Dedifferentiated amniotic fluid mesenchymal stem cell (primary cell): ENCODE measurements around the gene EXOC1.

Source experiments
- DNase-seq: peaks from one replicate; pipeline ENCODE4 v3.0.0-alpha.2; 2016; ENCODE audit errors: extremely low spot score

EXOC1 gene

DNA sequence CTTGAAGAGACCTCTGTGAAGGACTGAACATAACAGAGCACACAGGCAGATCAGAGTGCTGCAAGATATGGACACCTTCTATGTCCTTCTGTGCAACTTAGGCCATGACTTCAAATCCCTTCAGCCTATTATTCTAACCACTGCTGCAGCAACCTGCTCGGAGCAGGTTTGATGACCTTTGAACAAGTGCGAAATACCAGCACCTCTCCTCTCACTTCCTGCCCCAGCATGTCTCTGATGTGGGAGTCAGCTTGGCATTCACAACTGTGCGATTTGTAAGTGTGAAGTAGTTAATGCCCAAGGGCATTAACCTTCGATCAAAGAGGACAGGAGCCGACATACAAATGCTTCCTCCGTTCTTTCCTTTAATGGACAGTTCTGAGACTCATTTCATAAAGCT, 1.6 kb upstream of the EXOC1 start:
- no peak for DNase-seq

DNA sequence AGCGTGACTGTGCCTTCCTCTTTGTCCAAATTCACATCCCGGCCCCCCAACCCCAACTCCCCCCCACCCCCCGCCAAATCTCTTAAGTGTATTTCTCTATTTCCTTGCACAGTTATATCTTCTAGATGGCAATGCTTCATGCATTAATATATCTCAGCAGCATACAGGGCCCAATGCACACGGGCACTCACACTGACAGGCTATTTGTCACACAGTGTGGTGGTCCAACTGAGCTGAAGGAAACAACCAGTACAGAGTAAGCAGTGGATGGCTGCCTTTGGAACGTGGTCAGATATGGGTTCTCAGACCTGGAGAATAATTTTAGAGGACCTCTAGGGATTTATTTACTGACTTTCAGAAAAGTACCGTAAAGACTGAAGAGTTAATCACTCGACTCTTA, 681 bp downstream of the EXOC1 start:
- no peak for DNase-seq

DNA sequence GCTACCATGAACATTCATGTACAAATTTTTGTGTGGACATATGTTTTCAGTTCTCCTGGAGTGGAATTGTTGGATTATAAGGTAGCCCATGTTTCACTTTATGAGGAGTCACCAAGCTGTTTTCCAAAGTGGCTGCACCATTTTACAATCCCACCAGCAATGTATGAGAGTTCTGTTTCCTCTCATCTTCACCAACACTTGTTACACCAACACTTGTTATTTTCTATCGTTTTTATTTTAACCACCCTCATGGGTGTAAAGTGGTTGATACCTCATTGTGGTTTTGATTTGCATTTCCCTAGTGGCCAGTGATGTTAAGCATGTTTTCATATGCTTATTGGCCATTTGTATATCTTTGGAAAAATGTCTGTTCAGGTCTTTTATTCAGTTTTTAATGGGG, 4.1 kb downstream of the EXOC1 start:
- DNase-seq = no peak

DNA sequence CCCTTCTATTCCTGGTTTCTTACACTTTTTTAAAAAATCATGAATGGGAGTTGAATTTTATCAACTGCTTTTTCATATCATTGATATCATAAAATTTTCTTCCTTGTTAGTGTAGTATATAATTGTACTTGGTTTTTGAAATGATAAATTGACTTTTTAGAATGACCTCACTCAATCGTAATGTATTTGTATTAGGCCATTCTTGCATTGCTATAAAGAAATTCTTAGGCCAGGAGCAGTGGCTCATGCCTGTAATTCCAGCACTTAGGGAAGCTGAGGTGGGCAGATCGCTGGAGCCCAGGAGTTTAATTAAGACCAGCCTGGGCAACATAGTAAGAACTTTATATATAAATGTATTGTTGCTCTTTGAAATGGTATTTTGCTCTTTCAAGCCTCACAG, 6.3 kb downstream of the EXOC1 start:
- DNase-seq = no peak

DNA sequence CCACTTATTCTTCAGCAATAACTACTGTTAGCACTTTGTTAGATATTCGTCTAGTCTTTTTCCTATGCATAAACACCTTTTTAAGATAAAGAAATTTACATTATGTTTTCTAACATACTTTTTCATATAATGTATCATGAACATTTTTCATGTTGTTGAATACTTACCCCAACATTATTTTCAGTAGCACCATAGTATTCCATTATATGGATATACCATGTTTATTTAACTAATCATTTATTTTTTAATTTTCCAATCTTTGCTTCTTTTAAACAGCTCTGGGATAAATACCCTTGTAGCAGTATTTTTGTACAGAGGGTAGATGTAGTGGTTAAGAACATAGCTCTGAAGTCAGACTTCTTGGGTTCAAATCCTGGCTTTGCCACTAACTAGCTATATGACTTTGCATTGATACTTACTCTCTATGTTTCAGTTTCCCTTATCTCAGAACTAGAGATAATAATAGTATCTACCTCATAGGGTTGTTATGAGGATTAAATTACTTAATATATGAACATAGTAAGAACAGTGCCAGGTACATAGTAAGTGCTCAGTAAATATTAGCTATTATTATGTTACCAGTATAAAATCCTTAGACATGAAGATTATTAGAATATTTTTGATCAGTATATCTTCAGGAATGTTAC, 11.3 kb downstream of the EXOC1 start:
- no peak for DNase-seq

DNA sequence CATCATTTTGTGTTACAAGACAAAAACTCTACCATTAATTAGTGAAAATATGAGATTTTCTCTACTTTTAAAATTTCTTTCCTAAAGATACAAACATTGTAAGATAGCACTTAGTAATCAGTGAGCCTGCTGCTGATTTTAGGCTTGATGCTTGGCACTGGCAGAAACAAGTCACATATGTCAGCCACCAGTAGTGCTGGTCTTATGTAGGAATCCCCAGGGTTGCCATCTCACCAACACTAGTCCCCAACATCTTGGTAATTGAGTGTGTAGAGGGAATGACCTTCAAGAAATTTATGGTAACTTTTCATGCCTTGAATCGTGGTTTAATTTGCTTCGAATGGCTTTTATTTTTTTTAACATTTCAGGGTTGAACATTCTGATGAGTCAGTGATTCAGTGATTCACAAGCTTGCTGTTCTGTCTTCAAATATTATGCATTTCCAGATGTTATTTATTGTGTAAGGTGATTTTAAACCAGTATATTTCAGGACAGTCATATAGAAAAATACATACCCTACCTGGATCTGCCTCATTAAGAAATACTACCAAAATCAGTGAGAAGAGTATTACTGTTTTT, 11.9 kb downstream of the EXOC1 start:
- DNase-seq = peak; percentile 45

DNA sequence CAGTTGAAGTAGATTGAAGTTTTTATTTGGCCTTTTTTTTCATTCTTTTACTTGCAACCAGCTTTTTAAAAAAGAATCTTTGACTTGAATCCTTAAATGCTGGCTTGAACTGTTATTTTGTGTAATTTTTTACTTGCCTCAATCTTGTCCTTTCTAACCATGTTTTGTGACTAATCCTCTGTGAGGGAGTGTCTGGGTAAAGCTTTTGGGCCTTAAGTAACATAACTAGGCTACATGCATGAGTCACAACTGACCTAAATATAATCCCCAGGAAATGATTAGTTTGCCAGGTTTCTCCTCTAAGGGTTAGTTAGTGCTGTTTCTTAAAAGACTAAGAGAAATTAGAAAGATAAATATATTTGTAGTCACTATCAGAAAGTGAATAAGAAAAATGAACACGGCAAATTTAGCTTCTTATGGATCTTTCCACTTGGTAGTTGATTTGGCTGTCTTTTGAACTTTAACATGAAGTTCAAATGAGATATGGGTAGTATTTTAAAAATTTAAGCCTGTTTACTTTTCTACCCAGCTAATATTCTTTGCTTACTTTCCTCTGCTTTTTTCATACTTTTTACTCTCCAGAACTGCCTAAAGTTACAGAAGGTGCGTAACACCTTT, 13.0 kb downstream of the EXOC1 start:
- DNase-seq = peak; percentile 88

DNA sequence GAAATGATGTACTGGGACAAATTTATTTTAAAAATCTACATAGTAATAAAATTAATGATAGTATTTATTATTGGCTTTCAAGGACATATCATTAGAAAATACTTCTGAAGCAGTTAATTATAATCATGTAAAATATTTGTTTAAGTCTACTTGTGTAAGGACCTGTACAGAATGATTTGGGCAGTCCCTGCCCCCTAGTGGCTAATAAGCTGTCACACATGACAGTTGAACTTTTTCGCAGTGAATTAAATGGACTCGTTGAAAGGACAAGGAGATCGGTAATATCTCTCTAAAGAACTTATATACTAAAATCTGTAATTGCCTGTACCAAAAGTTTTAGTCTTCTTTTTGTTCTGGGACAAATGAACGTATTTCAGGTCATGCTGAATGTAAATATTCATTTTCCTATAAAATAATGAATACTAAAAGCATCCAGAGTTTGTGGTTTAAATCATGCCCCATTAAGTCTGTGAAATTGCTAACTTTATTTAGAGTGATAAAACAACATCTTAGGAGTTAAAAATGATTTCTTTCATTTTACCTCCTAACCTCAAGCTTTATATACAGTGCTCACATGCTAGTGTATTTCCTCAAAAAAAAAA, 13.6 kb downstream of the EXOC1 start:
- peak; percentile 74 for DNase-seq

DNA sequence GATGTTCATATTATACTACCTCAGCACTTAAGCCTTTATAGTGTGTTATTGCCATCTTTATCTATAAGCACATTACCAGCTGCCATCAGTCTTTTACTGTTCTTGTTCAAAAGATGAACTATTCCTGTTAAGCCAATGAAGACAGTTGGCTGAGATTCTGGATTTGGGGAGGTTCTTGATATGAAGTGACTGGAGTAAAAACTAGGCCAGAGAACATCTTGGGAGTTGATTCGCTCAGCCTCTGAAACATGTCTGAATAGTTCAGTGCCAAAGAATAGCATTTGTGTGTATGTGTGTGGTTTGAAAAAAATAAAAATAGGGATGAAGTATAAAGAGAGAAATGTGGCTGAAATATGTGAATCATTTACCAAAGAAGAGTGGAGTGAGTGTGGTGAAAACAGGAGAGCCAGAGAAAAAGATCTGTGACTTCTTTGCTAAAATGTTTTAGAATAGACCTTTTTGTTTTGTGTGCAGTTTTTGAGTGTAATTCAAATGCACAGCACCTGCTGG, 15.2 kb downstream of the EXOC1 start:
- no peak for DNase-seq

DNA sequence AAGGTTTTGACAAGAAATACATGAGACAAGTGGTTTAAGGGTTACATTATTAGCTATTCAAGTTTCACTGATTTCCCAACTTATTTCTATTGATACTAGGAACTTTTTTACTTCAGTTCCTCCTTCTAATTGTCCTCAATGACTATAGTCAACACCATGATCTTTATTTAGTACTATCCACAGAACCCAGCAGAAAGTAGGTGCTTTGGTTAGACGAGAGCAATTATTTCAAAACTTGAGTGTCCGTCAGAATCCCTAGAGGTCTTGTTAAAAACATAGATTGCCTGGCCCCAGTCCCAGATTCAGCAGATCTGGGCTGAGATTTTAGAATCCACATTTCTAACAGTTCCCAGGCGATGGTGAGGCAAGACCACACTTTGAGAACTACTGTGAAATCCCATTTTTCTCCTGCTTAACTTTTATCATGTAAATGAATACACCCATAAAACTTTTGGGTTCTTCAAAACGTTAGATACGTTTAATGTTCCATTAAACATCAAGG, 17.9 kb downstream of the EXOC1 start:
- no peak for DNase-seq

DNA sequence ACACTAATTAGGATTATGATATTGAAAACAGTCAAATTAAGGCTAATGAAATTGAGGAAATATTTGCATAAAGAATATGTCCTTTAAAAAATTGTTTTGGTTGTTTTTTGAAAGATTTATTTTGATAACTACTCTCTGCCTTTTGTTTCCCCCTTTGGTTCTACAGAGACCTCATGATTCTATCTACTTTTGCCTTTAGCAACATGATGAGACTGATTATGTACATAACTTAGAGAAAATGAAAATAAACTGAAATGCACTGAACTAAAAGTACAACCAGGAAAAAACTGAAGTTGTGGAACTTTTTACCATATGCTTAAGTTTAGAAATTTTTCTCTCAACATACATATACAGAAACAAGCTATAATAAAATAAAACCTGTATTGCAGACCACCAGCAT, 21.4 kb downstream of the EXOC1 start:
- DNase-seq = no peak

DNA sequence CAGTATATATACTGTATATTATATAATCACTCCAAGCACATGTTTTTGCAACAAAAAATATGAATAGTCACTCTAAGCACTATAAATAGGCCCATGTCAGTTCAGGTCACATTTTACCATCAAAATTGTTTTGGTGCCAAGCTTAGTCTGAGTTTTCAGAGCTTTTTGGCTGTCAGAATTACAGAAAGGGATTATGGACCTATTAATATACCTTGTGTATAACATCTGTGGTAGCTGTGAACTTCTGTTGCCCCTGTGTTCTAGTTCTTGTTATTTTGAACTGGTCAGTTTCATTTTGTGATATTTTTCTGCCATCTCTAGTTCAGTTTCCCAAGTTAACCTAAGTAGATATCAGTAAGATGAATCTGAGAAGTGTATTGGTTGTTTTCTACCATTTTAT, 22.9 kb downstream of the EXOC1 start:
- no peak for DNase-seq

DNA sequence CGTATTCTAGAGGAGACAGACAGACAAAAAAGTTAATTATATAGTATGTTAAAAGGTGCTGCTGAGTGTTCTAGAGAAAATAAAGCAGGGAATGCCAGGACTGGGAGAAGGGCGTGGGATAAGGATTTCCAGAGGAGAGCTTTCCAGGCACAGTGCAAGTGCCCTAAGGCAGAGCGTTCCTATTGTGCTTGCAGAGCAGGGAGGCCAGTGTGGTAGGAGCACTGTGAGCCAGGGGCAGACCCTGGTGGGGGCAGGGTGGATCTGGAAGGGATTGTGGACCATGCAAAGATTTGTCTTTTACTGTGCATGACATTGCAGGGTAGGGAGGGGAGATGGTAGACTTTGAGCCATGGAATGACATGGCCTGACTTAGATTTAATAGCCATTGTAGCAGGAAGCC, 25.8 kb downstream of the EXOC1 start:
- DNase-seq = no peak

DNA sequence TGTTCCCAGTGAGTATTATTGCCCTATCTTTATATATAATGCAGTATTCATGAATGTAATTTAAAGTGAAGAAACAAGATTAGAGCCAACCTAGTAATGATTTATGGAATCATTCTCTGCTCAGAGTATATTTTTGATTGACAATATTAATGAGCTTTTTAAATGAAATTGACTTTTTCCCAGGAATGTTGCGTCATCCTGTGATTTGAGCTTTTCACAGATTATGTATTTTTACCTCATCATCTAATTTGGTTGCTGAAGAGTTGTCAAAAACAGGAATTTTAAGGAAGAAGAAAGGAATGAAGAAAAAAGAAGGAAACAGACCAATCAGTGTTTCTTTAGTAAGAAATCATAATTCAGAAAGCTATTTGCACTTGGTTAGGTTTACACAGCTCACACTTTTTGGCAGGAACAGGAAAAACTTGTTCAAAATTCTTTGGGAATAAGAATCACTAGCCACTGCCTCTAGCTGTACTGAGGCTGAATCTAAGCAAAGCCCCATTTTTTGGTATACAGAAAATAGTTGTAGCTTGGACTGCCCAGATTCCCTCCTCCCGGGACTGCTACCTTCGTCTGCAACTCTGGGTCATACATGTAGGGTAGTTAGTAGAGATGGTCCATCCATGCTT, 27.3 kb downstream of the EXOC1 start:
- DNase-seq = no peak

DNA sequence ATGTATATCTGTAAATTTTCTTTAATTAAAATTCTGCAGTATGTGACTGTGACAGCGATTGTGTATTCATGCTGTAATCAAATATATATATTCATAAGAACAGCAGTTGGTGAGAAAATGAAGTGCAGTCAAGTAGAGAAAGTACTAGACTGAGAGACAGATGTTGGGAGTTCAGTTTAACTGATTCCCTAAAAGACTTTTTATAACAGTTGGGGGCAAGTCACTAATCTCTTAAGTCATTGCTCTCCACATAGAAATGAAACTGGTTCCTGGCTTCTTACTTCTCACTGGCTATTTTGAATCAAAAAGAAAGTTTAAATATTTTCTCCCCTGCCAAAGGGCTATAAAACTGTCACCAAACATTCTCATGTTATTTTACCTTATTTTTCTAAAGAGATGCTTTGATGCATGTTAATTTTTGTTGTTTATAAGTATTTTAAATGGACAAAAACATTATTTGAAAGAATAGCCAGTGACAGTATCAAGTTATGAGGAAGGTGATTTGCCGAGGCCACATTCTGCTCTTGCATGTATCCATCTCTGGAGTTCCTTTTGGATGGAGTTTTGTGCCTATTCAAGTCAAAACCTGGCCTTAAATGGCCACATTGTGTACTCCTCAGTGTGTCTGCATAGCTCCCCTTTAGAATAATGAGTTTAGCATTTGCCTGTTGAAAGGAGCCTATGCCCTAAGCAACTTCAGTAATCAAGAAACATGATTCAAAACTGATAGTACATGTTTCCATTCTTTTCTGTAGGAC, 30.8 kb downstream of the EXOC1 start:
- no peak for DNase-seq

DNA sequence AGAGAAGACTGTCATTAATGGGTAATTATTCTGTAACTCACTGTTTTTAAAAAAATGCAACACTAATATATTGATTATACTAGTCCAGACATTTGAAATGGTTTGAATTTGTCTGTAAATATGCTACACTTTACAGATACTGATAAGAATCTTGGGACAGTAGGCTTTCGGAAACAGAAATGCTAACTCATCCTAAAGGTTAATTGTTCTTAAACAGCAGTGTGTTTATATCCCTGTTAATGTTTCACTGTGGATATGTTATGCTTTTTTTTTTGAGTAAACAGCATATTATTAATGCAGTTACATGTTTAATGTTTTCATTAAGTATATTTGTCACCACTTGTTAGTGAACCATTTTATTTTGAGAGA, 31.4 kb downstream of the EXOC1 start:
- no peak for DNase-seq

DNA sequence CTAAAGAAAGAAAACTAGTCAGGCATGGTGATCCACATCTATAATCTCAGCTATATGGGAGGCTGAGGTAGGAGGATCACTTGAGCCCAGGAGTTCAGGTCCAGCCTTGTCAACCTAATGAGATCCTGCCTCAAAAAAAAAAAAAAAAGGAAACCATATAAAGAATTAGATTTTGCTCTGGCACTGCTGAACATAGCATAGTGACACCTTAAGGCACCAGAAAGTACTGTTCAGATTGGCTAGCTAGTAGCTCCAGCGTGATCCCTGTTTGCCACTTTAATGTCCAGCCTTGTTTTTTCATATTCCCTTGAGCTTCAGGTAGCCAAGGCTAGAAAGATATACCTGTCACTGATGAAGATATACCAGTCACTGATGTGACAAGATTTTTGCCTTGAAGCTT, 34.1 kb downstream of the EXOC1 start:
- no peak for DNase-seq

DNA sequence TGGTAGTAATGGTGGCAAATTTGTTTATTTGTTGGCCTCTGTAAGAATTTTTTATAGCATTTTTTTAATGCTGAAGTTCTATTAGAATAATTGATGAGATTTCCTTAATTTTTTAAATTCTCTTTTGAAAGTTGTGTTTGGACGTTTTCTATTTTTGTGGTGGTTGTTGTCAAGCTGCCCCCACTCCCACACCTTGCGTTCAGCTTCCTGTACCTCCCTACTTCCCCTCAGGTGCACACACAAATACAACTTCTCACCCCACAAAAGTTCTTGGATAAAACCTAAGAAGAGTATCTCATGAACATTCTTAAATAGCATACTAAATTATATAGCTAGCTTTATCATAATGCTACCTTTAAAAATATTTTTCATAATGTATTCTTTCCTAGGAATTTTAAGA, 38.7 kb downstream of the EXOC1 start:
- DNase-seq = no peak

DNA sequence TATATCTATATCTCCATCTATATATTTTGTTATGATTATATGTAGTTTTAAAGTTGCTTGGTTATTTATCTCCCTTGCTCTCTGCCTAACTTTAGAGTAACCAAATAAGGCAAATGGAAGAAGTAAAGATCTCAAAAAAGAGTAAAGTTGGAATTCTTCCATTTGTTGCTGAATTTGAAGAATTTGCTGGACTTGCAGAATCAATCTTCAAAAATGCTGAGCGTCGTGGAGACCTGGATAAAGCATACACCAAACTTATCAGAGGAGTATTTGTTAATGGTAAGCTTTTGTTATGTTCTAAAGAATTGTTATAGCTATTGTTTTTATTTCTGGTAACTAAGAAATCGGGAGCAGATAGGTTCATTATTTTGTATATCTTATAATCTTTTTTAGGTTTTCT, 43.2 kb downstream of the EXOC1 start:
- no peak for DNase-seq

DNA sequence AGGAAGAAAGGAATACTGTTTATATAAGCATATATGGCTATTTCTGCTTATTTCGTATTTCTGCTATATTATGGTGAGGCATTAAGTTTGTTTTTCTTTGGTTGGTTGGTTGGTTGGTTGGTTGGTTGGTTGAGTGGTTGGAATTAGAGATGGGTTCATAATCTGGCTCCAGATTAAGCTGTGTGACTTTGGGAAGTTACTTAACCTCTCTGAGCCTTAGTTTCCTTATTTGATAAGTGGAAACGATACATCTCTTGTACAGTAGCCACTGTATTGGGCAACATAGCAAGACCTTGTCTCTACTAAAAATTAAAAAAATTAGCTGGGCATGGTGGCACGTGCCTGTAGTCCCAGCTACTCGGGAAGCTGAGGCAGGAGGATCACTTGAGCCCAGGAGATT, 49.2 kb downstream of the EXOC1 start:
- no peak for DNase-seq

DNA sequence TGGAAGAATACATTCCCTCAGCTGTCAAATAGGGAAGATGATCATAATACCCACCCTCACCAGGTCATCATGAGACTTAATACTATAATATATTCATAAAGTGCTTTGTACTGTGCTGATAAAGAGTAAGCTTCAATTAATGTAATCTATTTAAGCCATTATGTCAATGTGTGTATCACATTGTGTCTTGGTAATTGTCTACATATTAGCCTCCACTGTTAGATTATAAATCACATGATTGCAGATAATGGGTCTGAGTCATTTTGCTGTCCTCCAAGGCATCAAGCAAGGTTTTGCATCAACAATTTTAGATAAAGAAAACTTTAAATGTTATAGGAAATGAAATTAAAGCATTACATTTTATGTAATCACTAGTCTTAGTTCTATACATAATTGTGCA, 50.1 kb downstream of the EXOC1 start:
- no peak for DNase-seq

DNA sequence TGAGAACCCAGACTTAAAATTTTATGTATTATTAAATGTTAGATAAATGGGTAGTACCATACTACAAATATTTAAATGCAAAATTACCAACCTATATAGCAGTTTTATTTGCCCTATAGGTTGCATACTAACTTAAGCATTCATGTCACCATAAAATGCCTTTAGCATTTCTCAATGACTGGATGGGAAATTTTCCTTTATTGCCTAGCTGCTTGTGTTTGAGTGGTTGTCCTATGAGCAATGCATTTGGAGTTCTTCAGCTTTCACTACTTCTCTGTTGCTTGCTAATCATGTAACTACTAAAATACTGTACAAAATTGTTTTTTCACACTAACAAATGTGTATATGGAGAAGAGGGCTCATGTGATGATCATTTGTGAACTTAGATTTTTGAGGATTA, 51.1 kb downstream of the EXOC1 start:
- DNase-seq = no peak
